Cardiac septum (tissue), 1 donor: ENCODE data around the gene PTPRM. TPM values are rescaled to one million over a fixed set of nuclear protein-coding genes. Genes with fewer than 3 reads are reported as not detected.

Experiments
- DNase-seq: peaks from one replicate; pipeline ENCODE4 v3.0.0-alpha.2; 2020; ENCODE audit warnings: low spot score
- intact Hi-C: fragments of 100-400 bp; cut with DNase I; formaldehyde crosslinking; loops from one replicate; pipeline ENCODE4 v1.14.0; 2022
- total RNA-seq: library from RNA; stranded (reverse); fragmentation: NEBNext Ultra II Directional; extraction: Animal tissue kit (Norgen Biotek cat#: 25700); gene quantifications from one replicate; pipeline ENCODE4 v1.2.1, GENCODE V29; 2021
- donor health status: DM: no; HTN: no; CAD: no.

The PTPRM gene
- total RNA-seq, 1 donor from 2014 or later = 132 TPM

GRCh38 chr18:7593218-7593819, 26.2 kb downstream of the PTPRM start:
- intact Hi-C loops = no loop called here
- no peak for DNase-seq

DNA sequence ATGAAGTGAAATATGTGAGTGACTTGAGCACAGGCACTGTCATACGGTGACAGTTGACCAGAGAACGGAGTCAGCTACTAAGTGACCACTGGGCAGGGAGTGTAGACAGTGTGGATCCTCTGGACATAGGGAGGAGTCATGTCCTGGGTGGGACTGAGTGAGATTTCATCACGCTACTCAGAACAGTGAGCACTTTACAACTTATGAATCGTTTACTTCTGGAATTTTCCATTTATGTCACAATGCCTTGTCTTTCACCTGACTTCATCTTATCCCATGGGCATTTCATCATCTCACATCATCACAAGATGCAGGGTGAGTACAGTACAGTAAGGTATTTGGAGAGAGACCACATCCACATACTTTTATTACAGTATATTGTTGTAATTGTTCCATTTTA, 29.0 kb downstream of the PTPRM start:
- no peak for DNase-seq
- intact Hi-C loops = no loop called here

GRCh38 chr18:7597500-7597899, 30.4 kb downstream of the PTPRM start:
- intact Hi-C loops = no loop called here

DNA sequence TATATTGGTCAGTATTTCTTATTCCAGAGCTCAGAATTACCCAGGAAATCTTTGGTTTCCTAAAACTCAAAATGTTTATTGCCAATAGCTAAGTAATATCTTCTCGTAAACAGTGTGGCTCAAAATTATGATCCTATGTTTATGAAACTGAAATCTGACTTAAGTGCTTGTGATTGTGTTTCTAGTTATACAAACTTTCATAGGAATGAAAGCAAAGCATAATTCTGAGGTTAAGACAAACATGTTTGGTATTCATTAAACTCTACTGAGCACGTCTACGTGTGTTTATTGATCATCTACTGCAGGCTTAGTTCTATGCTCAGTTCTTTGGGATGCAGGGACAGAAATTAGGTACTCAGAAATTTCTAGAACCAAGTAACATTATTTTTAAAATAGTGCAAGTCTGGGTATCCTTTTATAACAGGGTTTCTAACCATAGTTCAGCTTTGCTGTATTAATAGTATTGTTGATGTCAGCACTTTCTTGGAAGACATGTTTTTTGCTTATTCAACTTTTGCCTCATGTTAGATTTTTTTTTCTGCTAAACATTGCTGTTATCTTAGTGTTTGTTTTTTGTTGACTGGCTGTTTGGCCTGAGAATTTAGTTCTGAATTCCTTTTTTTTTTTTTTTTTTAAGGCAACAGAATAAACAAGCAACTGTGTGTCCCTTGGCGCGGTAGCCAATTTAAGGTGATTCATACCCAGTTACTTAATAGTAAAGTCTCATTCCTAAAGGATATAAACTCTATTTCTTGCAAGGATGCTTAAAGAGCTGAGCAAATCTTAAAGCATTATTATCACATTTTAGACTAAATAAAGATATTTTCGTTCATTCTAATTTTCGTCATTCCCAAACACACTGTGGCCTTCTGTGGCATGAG, 31.3 kb downstream of the PTPRM start:
- intact Hi-C loops = no loop called here
- DNase-seq = no peak

More at GRCh38 chr18:7597500-7597899, 30.4 kb downstream of the PTPRM start:
- no peak for DNase-seq

DNA sequence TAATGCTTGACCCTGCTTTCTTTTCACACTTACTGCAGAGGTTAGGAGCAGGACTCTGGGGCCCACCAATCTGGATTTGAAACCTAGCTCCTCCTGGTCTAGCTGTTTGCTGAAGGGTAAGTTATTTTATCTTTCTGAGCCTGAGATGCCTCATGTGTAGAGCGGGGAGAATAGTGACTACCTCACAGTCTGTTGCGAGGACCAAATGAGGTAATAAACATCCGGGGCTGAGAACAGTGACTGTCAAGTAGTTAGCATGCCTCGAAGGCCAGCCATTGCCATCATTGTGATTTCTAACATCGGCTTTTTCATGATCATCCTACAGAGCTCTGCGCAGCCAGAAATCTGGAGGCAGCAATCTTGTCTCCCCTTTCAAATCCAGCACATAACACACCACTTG, 32.9 kb downstream of the PTPRM start:
- intact Hi-C loops = no loop called here
- no peak for DNase-seq

GRCh38 chr18:7600528-7601245, 33.6 kb downstream of the PTPRM start:
- intact Hi-C loops = no loop called here

GRCh38 chr18:7601246-7601615, 34.1 kb downstream of the PTPRM start:
- intact Hi-C loops = no loop called here
- DNase-seq = no peak

More at GRCh38 chr18:7600528-7601245, 33.6 kb downstream of the PTPRM start:
- DNase-seq = no peak

GRCh38 chr18:7601936-7602335, 34.8 kb downstream of the PTPRM start:
- intact Hi-C loops = no loop called here
- no peak for DNase-seq

GRCh38 chr18:7603259-7604000, 36.3 kb downstream of the PTPRM start:
- intact Hi-C loops = no loop called here
- no peak for DNase-seq

DNA sequence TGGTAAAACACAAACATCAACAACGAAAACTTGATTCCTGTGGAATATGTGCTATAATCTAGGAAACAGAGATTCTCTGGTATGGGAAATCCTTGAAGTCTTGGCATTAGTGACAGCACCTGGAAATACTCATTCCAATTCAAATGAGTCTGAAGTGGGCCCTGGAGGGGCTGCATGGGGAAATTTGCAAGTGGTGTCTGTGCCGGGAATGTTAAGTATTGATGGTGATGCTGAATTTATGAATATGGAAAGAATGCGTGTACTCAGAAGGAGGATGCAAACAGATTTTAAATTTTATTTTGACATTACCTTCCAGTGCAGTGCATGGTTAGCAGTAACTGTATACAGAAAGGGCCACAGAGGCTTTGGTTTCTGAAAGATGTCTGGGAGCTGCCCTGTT, 37.2 kb downstream of the PTPRM start:
- DNase-seq = no peak
- intact Hi-C loops = no loop called here

GRCh38 chr18:7605705-7606104, 38.6 kb downstream of the PTPRM start:
- DNase-seq = no peak
- intact Hi-C loops = loop anchor here (5.0 kb wide), 2 partner anchors 38 to 72 kb away; partner anchors contain the start of gene PTPRM

- DNase-seq = no peak
- intact Hi-C loops = loop anchor here (5.0 kb wide), 2 partner anchors 40 to 70 kb away; partner anchors contain the start of gene PTPRM
Observed at GRCh38 chr18:7607540-7608173, 40.5 kb downstream of the PTPRM start.

GRCh38 chr18:7608174-7608550, 41.0 kb downstream of the PTPRM start:
- intact Hi-C loops = loop anchor here (5.0 kb wide), 2 partner anchors 41 to 69 kb away; partner anchors contain the start of gene PTPRM
- no peak for DNase-seq

- intact Hi-C loops = loop anchor here (5.0 kb wide), 2 partner anchors 41 to 69 kb away; partner anchors contain the start of gene PTPRM
- DNase-seq = no peak
Observed at GRCh38 chr18:7608781-7609201, 41.7 kb downstream of the PTPRM start.

GRCh38 chr18:7609617-7610016, 42.5 kb downstream of the PTPRM start:
- DNase-seq = no peak
- intact Hi-C loops = loop anchor here (5.0 kb wide), 2 partner anchors 42 to 68 kb away; partner anchors contain the start of gene PTPRM

- intact Hi-C loops = no loop called here
- DNase-seq = no peak
Observed at GRCh38 chr18:7614042-7614441, 46.9 kb downstream of the PTPRM start.

- intact Hi-C loops = no loop called here
- DNase-seq = no peak
Observed at GRCh38 chr18:7615840-7616239, 48.7 kb downstream of the PTPRM start.

DNA sequence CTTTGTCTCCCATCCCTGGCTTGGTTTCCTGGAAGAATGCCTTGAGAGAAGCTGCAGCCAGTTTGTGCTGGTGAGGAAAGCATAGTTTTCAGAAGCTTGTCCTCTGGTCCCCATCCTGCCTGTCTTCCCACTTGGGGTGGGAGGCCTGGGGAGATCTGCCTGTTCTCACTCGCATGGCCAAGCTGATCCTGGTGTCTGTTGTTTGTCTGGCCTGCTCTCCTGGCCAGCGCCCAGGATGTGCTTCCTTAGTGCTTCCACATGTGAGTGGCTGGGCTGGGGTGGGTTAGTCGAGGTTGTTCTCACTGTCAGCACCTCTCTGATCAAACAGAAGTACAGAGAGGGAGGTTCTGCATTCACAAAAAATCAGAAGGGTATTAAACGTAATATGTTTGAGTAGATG, 49.5 kb downstream of the PTPRM start:
- DNase-seq = peak; percentile 78
- intact Hi-C loops = no loop called here
